Right cardiac atrium (tissue), 5 donors: ENCODE data around the gene SNW1. TPM values are rescaled to one million over a fixed set of nuclear protein-coding genes. Genes with fewer than 3 reads are reported as not detected.
"Not testable (repeated sequence)": the region's sequence is repeated elsewhere in the genome, so short reads cannot be mapped to it uniquely, and the experiment has no call there.

ENCODE experiments used
- ATAC-seq, 2 donors: fragments of 200-7000 bp; cut with Tn5 transposase; one replicate each; pipeline versions ENCODE4 v1.8.0 to v1.9.1; 2020; ENCODE audit warnings: moderate library complexity in 2 of 2, mild to moderate bottlenecking in 1 of 2
- DNase-seq, 3 donors: peaks; one replicate each; pipeline ENCODE4 v3.0.0-alpha.2; 2020
- H3K27ac ChIP-seq: one replicate; pipeline ENCODE4 v1.5.1; 2013; ENCODE audit warnings: mild to moderate bottlenecking, low read length, control low read depth, moderate library complexity
- H3K27me3 ChIP-seq: one replicate; pipeline ENCODE4 v1.6.1; 2013; ENCODE audit not compliant: control insufficient read depth, insufficient read depth
- H3K4me1 ChIP-seq: one replicate; pipeline ENCODE4 v1.6.1; 2013; ENCODE audit warnings: low read length; ENCODE audit not compliant: control insufficient read depth, insufficient read depth
- H3K4me3 ChIP-seq: one replicate; pipeline ENCODE4 v1.5.1; 2013; ENCODE audit warnings: low read length, control low read depth
- H3K9me3 ChIP-seq: one replicate; pipeline ENCODE4 v1.6.1; 2013; ENCODE audit warnings: low read length; ENCODE audit not compliant: control insufficient read depth
- WGBS: extraction: QIAGEN DNeasy Blood & Tissue Kit; methylation state at CpG from one replicate; pipeline ENCODE4 v1.1.7; 2013; 5-methylcytosine and 5-hydroxymethylcytosine counted together
- intact Hi-C, 4 donors: fragments of 100-400 bp; cut with DNase I; formaldehyde crosslinking; loops; one replicate each; pipeline versions ENCODE4 v1.11.0 to v1.14.0; 2022 to 2023
- polyA plus RNA-seq: library from polyadenylated mRNA; stranded (reverse); fragments of 200-250 nt; gene quantifications from one replicate; pipeline ENCODE4 v1.2.3, GENCODE V29; 2013
- total RNA-seq, 4 donors: library from RNA; stranded (reverse); fragmentation: NEBNext Ultra II Directional; extraction: Animal tissue kit (Norgen Biotek cat#: 25700); gene quantifications; one replicate each; pipeline ENCODE4 v1.2.1, GENCODE V29; 2021
- donor health status: healthy with polysubstance abuse.
- donor health status: DM: no; HTN: yes; CAD: no.
- donor health status: DM: no; HTN: no; CAD: no.
- donor health status: DM: no; HTN: yes; CAD: no; lungs with severe emphysema.
- donor health status: DM: yes; HTN: yes; CAD: no.

SNW1 gene
- total and polyA plus RNA-seq, 5 donors = 38.2 to 67.1 (median 53.5) TPM

GRCh38 chr14:77791225-77791600, 30.3 kb upstream of the SNW1 start:
- 69% methylated on average over 1 of the region's 1 CpG for WGBS
- Histone ChIP-seq H3K9me3 (no peaks in the 10 kb centered on the region), H3K4me1 (no peaks in the 10 kb centered on the region), H3K27ac (no peak overlapping the region), H3K27me3 (no peaks in the 10 kb centered on the region), H3K4me3 (no peak overlapping the region)
- ATAC-seq = no peak
- DNase-seq = no peak
- intact Hi-C loops = no loop called here

- no peak overlapping the region for H3K27ac ChIP-seq
- ATAC-seq = no peak
- H3K4me3 ChIP-seq = no peak overlapping the region
- H3K4me1 ChIP-seq = no peaks in the 10 kb centered on the region
- H3K9me3 ChIP-seq = no peaks in the 10 kb centered on the region
- 68% methylated on average over 6 of the region's 6 CpGs for WGBS
- intact Hi-C loops = no loop called here
- no peaks in the 10 kb centered on the region for H3K27me3 ChIP-seq
- no peak for DNase-seq
These were observed 29.7 kb upstream of the SNW1 start for GRCh38 chr14:77790566-77791224.

- DNase-seq = no peak
- Histone ChIP-seq H3K4me1 (no peaks in the 10 kb centered on the region), H3K4me3 (no peak overlapping the region), H3K9me3 (no peaks in the 10 kb centered on the region), H3K27ac (no peak overlapping the region), H3K27me3 (no peaks in the 10 kb centered on the region)
- no peak for ATAC-seq
- 44% methylated on average over 4 of the region's 4 CpGs for WGBS
- intact Hi-C loops = no loop called here
These were observed 25.2 kb upstream of the SNW1 start for GRCh38 chr14:77786148-77786547.

- ATAC-seq (no peak), DNase-seq (no peak)
- H3K27me3 ChIP-seq = no peaks in the 10 kb centered on the region
- no peak overlapping the region for H3K4me3 ChIP-seq
- intact Hi-C loops = no loop called here
- H3K27ac ChIP-seq = no peak overlapping the region
- H3K4me1 ChIP-seq = no peaks in the 10 kb centered on the region
- no peaks in the 10 kb centered on the region for H3K9me3 ChIP-seq
These were observed 21.2 kb upstream of the SNW1 start for GRCh38 chr14:77782202-77782601.

GRCh38 chr14:77773966-77774365, 13.0 kb upstream of the SNW1 start:
- ATAC-seq, H3K4me3 ChIP-seq, H3K27ac ChIP-seq, H3K4me1 ChIP-seq, H3K27me3 ChIP-seq, H3K9me3 ChIP-seq, DNase-seq, intact Hi-C loops: not testable (repeated sequence)
- WGBS = 79% methylated on average over 4 of the region's 4 CpGs

GRCh38 chr14:77768442-77769069, 7.6 kb upstream of the SNW1 start:
- DNase-seq, ATAC-seq, H3K4me3 ChIP-seq, H3K4me1 ChIP-seq, H3K9me3 ChIP-seq, H3K27ac ChIP-seq, H3K27me3 ChIP-seq, intact Hi-C loops: not testable (repeated sequence)
- WGBS = 55% methylated on average over 2 of the region's 2 CpGs

GRCh38 chr14:77763978-77764377, 3.0 kb upstream of the SNW1 start:
- no peak for DNase-seq
- no peaks in the 10 kb centered on the region for H3K9me3 ChIP-seq
- H3K4me1 ChIP-seq = peaks cover 2% of the 10 kb centered on the region
- no peaks in the 10 kb centered on the region for H3K27me3 ChIP-seq
- no peak overlapping the region for H3K4me3 ChIP-seq
- 85% methylated on average over 3 of the region's 3 CpGs for WGBS
- ATAC-seq = no peak
- intact Hi-C loops = loop anchor here in 1 of 4 donors (2.0 kb wide), 1 partner anchor 37 kb away; the partner anchor contains the start of gene ADCK1
- H3K27ac ChIP-seq = no peak overlapping the region

GRCh38 chr14:77763316-77763715, 2.4 kb upstream of the SNW1 start:
- peaks cover 4% of the 10 kb centered on the region for H3K4me1 ChIP-seq
- WGBS = 67% methylated on average over 1 of the region's 1 CpG
- no peaks in the 10 kb centered on the region for H3K9me3 ChIP-seq
- H3K27ac ChIP-seq = no peak overlapping the region
- DNase-seq (no peak), ATAC-seq (no peak)
- intact Hi-C loops = loop anchor here in 1 of 4 donors (2.0 kb wide), 1 partner anchor 37 kb away; the partner anchor contains the start of gene ADCK1
- H3K27me3 ChIP-seq = no peaks in the 10 kb centered on the region
- H3K4me3 ChIP-seq = no peak overlapping the region

- peak overlapping the region; percentile 99 for H3K4me3 ChIP-seq
- peaks cover 8% of the 10 kb centered on the region for H3K4me1 ChIP-seq
- no peaks in the 10 kb centered on the region for H3K9me3 ChIP-seq
- H3K27ac ChIP-seq = peak overlapping the region; percentile 95
- no peaks in the 10 kb centered on the region for H3K27me3 ChIP-seq
- peak; percentile 54 to 76 (median 58) for DNase-seq
- intact Hi-C loops = no loop called here
- 3% methylated on average over 24 of the region's 24 CpGs for WGBS
- peak; percentile 61 to 77 for ATAC-seq
These were observed 412 bp upstream of the SNW1 start for GRCh38 chr14:77761205-77761931.

- ATAC-seq = no peak
- Histone ChIP-seq H3K27ac (no peak overlapping the region), H3K27me3 (no peaks in the 10 kb centered on the region), H3K4me3 (no peak overlapping the region), H3K9me3 (no peaks in the 10 kb centered on the region), H3K4me1 (peaks cover 5% of the 10 kb centered on the region)
- no peak for DNase-seq
- 47% methylated on average over 3 of the region's 3 CpGs for WGBS
- intact Hi-C loops = no loop called here
These were observed 8.0 kb downstream of the SNW1 start for GRCh38 chr14:77752799-77753516.

GRCh38 chr14:77752266-77752665, 8.7 kb downstream of the SNW1 start:
- Histone ChIP-seq H3K9me3 (no peaks in the 10 kb centered on the region), H3K4me1 (peaks cover 4% of the 10 kb centered on the region), H3K27ac (no peak overlapping the region), H3K4me3 (no peak overlapping the region), H3K27me3 (no peaks in the 10 kb centered on the region)
- 96% methylated on average over 2 of the region's 2 CpGs for WGBS
- no peak for ATAC-seq
- intact Hi-C loops = no loop called here
- no peak for DNase-seq
